SK-N-SH (cell line): ENCODE data around the gene ATP1A2. TPM values are rescaled to one million over a fixed set of nuclear protein-coding genes. Genes with fewer than 3 reads are reported as not detected.

Experiments
- CTCF ChIA-PET: fragments of 300-600, 350-600 bp; formaldehyde crosslinking; extraction: SDS; loops from one replicate; lab custom pipeline; 2021; lab: Yijun Ruan, JAX
- POLR2A ChIA-PET: fragments of 350-600 bp; sonication (Branson Sonifier 250); formaldehyde crosslinking; extraction: SDS; loops from one replicate; lab custom pipeline; 2020; ENCODE audit warnings: antibody characterized with exemption, inconsistent platforms; lab: Yijun Ruan, JAX
- DNase-seq: peaks from one replicate; pipeline ENCODE4 v3.0.0; 2012
- H2AFZ ChIP-seq: fragments of 200-600 bp; sonication (generic); 2 replicates; pipeline ENCODE4 v1.8.1; 2016; ENCODE audit warnings: antibody characterized with exemption, mild to moderate bottlenecking, low read depth
- H3F3A ChIP-seq: fragments of 200-600 bp; sonication (generic); replicated peaks from 2 replicates; pipeline ENCODE3; 2016; ENCODE audit warnings: antibody characterized with exemption, mild to moderate bottlenecking; ENCODE audit not compliant: insufficient read depth
- H3K27ac ChIP-seq, 2 experiments: fragments of 200-500 bp in 1 of 2; fragments of 200-600 bp in 1 of 2; sonication (Bioruptor generic) in 1 of 2; sonication (generic), shearing (Covaris generic) in 1 of 2; 2 replicates each; pipeline versions ENCODE4 v1.5.1 to v1.6.1; 2014 to 2016; ENCODE audit warnings: low read depth in 2 of 2, inconsistent platforms in 1 of 2, low read length in 1 of 2, mild to moderate bottlenecking in 1 of 2, mixed read lengths in 1 of 2
- H3K27me3 ChIP-seq: fragments of 200-600 bp; sonication (generic), shearing (Covaris generic); 2 replicates; pipeline ENCODE4 v1.6.1; 2016; ENCODE audit warnings: mixed run types; ENCODE audit not compliant: insufficient read depth
- H3K36me3 ChIP-seq, 2 experiments: fragments of 200-500 bp in 1 of 2; fragments of 200-600 bp in 1 of 2; sonication (Bioruptor generic) in 1 of 2; sonication (generic) in 1 of 2; replicated peaks in 1 of 2; 2 replicates each; pipeline versions ENCODE3 to v1.5.1; 2014 to 2016; ENCODE audit warnings: low read length in 1 of 2, mild to moderate bottlenecking in 1 of 2; ENCODE audit not compliant: insufficient read depth in 2 of 2, control insufficient read depth in 1 of 2
- H3K4me1 ChIP-seq, 2 experiments: fragments of 200-500 bp in 1 of 2; fragments of 200-600 bp in 1 of 2; sonication (Bioruptor generic) in 1 of 2; sonication (generic), shearing (Covaris generic) in 1 of 2; 2 replicates each; pipeline versions ENCODE4 v1.5.1 to v1.6.1; 2014 to 2016; ENCODE audit warnings: low read depth in 1 of 2, low read length in 1 of 2, mixed run types in 1 of 2; ENCODE audit not compliant: insufficient read depth in 2 of 2, control insufficient read depth in 1 of 2
- H3K4me2 ChIP-seq: fragments of 200-600 bp; sonication (generic), shearing (Covaris generic); 2 replicates; pipeline ENCODE4 v1.6.1; 2017; ENCODE audit warnings: mixed run types
- H3K4me3 ChIP-seq, 2 experiments: fragments of 200-500 bp in 1 of 2; fragments of 200-600 bp in 1 of 2; sonication (Bioruptor generic) in 1 of 2; sonication (generic), shearing (Covaris generic) in 1 of 2; 2 replicates each; pipeline versions ENCODE4 v1.5.1 to v1.8.1; 2014 to 2016; ENCODE audit warnings: low read depth in 2 of 2, inconsistent platforms in 1 of 2, low read length in 1 of 2, mild to moderate bottlenecking in 1 of 2, mixed read lengths in 1 of 2, moderate library complexity in 1 of 2
- H3K79me2 ChIP-seq: fragments of 200-600 bp; sonication (generic); 2 replicates; pipeline ENCODE4 v1.8.1; 2017; ENCODE audit warnings: mild to moderate bottlenecking; ENCODE audit not compliant: insufficient read depth
- H3K9ac ChIP-seq: fragments of 200-600 bp; sonication (generic); 2 replicates; pipeline ENCODE4 v1.6.1; 2017; ENCODE audit warnings: mixed run types
- H3K9me2 ChIP-seq: fragments of 200-600 bp; sonication (generic); 2 replicates; pipeline ENCODE4 v1.6.1; 2017; ENCODE audit warnings: mixed run types
- H3K9me3 ChIP-seq: fragments of 200-600 bp; sonication (generic); 2 replicates; pipeline ENCODE4 v1.6.1; 2017; ENCODE audit warnings: mixed run types, mild to moderate bottlenecking, moderate library complexity
- H4K20me1 ChIP-seq: fragments of 200-600 bp; sonication (generic); 2 replicates; pipeline ENCODE4 v1.6.1; 2017; ENCODE audit warnings: mild to moderate bottlenecking, mixed run types; ENCODE audit not compliant: insufficient read depth
- ELF1 ChIP-seq: IDR thresholded peaks from 2 replicates; pipeline ENCODE4 v1.4.0; 2012
- EP300 ChIP-seq, 2 experiments: IDR thresholded peaks; 2 replicates each; pipeline versions ENCODE4 v1.4.0 to v1.6.1; 2012; ENCODE audit warnings: borderline replicate concordance in 1 of 2, low read depth in 1 of 2, low read length in 1 of 2
- FOSL2 ChIP-seq: IDR thresholded peaks from 2 replicates; pipeline ENCODE4 v1.4.0; 2012; ENCODE audit warnings: low read depth, mild to moderate bottlenecking, moderate library complexity, borderline replicate concordance
- FOXJ3 ChIP-seq: sonication (generic); formaldehyde crosslinking; IDR thresholded peaks from 2 replicates; pipeline ENCODE4 v1.5.1; 2020; ENCODE audit warnings: mild to moderate bottlenecking, missing genetic modification reagents
- GATA2 ChIP-seq: sonication (generic); formaldehyde crosslinking; IDR thresholded peaks from 2 replicates; pipeline ENCODE4 v1.5.0; 2020; ENCODE audit warnings: mild to moderate bottlenecking, missing genetic modification reagents
- MXI1 ChIP-seq: IDR thresholded peaks from 2 replicates; pipeline ENCODE4 v1.6.1; 2012; ENCODE audit warnings: mild to moderate bottlenecking, low read depth, low read length, improper control_type of control experiment
- RXRA ChIP-seq: IDR thresholded peaks from 2 replicates; pipeline ENCODE4 v1.4.0; 2012; ENCODE audit warnings: low read depth, mild to moderate bottlenecking, borderline replicate concordance
- SMC3 ChIP-seq: IDR thresholded peaks from 2 replicates; pipeline ENCODE4 v1.6.1; 2012; ENCODE audit warnings: low read depth, low read length, improper control_type of control experiment
- TAF1 ChIP-seq: IDR thresholded peaks from 2 replicates; pipeline ENCODE4 v1.6.1; 2012; ENCODE audit warnings: low read depth, mild to moderate bottlenecking, low read length, moderate library complexity, borderline replicate concordance
- TEAD4 ChIP-seq: IDR thresholded peaks from 2 replicates; pipeline ENCODE4 v1.4.0; 2012; ENCODE audit warnings: mild to moderate bottlenecking, borderline replicate concordance; ENCODE audit not compliant: insufficient read depth
- USF1 ChIP-seq: IDR thresholded peaks from 2 replicates; pipeline ENCODE4 v1.4.0; 2012; ENCODE audit warnings: low read depth, borderline replicate concordance
- YY1 ChIP-seq: IDR thresholded peaks from 2 replicates; pipeline ENCODE4 v1.4.0; 2012; ENCODE audit warnings: low read depth, mild to moderate bottlenecking
- WGBS: methylation state at CpG from one replicate; pipeline ENCODE4 v1.1.6; 2017; ENCODE audit warnings: low lambda C conversion rate; 5-methylcytosine and 5-hydroxymethylcytosine counted together
- polyA plus RNA-seq, 3 experiments: library from polyadenylated mRNA; depleted of rRNA; stranded (reverse); fragments of >200 nt; gene quantifications; 2 replicates each; pipeline ENCODE4 v1.2.3, GENCODE V29; 2012
- TF ChIP-seq, protein P1 (sequence below): fragments of 150-350 bp; IDR thresholded peaks from 2 replicates; pipeline ENCODE4 v1.6.1; 2016; ENCODE audit warnings: mild to moderate bottlenecking, low read depth, low read length

ATP1A2 gene
- polyA plus RNA-seq, 1 of the 3 experiments (the other 2 are of a cell fraction), result 0.07 TPM

GRCh38 chr1:160186246-160186645, 70.7 kb downstream of the ATP1A2 start:
- ChIA-PET POLR2A (no interaction called here), CTCF (interaction anchor here (1.0 to 7.5 kb wide), 3 partner anchors 24 to 59 kb away, joined by 3 to 293 read pairs (median 4); no protein-coding TSS in a partner anchor)
- Histone ChIP-seq H3K4me3 (no peak overlapping the region), H3K27me3 (no peaks in the 10 kb centered on the region), H3K9ac (no peak overlapping the region), H3K27ac (no peak overlapping the region), H3F3A (no peaks in the 10 kb centered on the region), H3K9me2 (no peaks in the 10 kb centered on the region), H3K79me2 (no peaks in the 10 kb centered on the region), H2AFZ (no peak overlapping the region), H3K9me3 (no peaks in the 10 kb centered on the region), H3K36me3 (no peaks in the 10 kb centered on the region), H4K20me1 (no peaks in the 10 kb centered on the region), H3K4me1 (peaks cover 0 to 3% of the 10 kb centered on the region in 2 experiments; a peak in 1 of 4 replicates), H3K4me2 (no peak overlapping the region)
- no peak for DNase-seq
- 90% methylated on average over 7 of the region's 7 CpGs for WGBS
- no peak for TF ChIP-seq SMC3
- TF ChIP-seq ELF1, result no peak
- TF ChIP-seq TAF1, result no peak
- no peak for TF ChIP-seq FOXJ3
- no peak for TF ChIP-seq USF1
- no peak for TF ChIP-seq GATA2 (CRISPR knock-in tag)
- TF ChIP-seq TEAD4, result no peak
- TF ChIP-seq FOSL2, result no peak
- TF ChIP-seq RXRA, result no peak
- TF ChIP-seq YY1, result no peak
- TF ChIP-seq, protein P1, sequence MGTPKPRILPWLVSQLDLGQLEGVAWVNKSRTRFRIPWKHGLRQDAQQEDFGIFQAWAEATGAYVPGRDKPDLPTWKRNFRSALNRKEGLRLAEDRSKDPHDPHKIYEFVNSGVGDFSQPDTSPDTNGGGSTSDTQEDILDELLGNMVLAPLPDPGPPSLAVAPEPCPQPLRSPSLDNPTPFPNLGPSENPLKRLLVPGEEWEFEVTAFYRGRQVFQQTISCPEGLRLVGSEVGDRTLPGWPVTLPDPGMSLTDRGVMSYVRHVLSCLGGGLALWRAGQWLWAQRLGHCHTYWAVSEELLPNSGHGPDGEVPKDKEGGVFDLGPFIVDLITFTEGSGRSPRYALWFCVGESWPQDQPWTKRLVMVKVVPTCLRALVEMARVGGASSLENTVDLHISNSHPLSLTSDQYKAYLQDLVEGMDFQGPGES, result no peak
- no peak for TF ChIP-seq MXI1
- TF ChIP-seq EP300 (IDR thresholded peaks at IDR 0.05; ENCODE audit: borderline replicate concordance in 1 of 2, low read depth in 1 of 2, low read length in 1 of 2), result no peak

DNA sequence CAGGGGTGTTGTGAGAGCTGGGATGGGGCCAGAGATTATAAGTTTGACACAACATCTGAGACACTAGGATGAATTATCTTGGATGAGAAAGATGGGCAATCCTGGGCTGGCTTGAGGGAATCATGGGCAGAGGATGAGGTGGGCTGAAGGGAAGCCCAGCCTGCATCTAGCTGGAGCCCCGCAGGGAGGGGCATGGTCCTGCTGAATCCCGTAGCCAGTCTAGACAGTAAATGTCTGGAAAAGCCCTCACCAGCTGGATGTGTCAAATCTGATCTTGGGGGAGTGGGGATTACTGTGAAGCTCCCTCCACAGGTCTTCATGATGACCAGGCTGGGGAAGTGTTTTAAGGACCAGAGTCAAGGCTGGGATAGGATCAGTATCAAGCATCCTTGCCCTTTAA, 71.2 kb downstream of the ATP1A2 start:
- no peaks in the 10 kb centered on the region for H3K27me3 ChIP-seq
- H2AFZ ChIP-seq, result no peak overlapping the region
- H3K4me2 ChIP-seq, result no peak overlapping the region
- no peaks in the 10 kb centered on the region for H3K9me2 ChIP-seq
- H3F3A ChIP-seq, result no peaks in the 10 kb centered on the region
- no peak overlapping the region for H3K9ac ChIP-seq
- DNase-seq, result no peak
- H3K27ac ChIP-seq, result no peak overlapping the region
- no peak overlapping the region for H3K4me3 ChIP-seq
- 60% methylated on average over 2 of the region's 2 CpGs for WGBS
- no peak for TF ChIP-seq TEAD4
- TF ChIP-seq, all 33 proteins: peak for 0
- POLR2A ChIA-PET, result no interaction called here
- CTCF ChIA-PET, result interaction anchor here (0.9 to 7.5 kb wide), 3 partner anchors 24 to 189 kb away, joined by 3 to 293 read pairs (median 3); no protein-coding TSS in a partner anchor
- Histone ChIP-seq H3K36me3 (no peaks in the 10 kb centered on the region), H3K9me3 (no peaks in the 10 kb centered on the region), H3K79me2 (no peaks in the 10 kb centered on the region), H3K4me1 (peaks cover 0 to 3% of the 10 kb centered on the region in 2 experiments; a peak in 1 of 4 replicates), H4K20me1 (no peaks in the 10 kb centered on the region)
